ENCODE results near the gene MT1G.

DNA sequence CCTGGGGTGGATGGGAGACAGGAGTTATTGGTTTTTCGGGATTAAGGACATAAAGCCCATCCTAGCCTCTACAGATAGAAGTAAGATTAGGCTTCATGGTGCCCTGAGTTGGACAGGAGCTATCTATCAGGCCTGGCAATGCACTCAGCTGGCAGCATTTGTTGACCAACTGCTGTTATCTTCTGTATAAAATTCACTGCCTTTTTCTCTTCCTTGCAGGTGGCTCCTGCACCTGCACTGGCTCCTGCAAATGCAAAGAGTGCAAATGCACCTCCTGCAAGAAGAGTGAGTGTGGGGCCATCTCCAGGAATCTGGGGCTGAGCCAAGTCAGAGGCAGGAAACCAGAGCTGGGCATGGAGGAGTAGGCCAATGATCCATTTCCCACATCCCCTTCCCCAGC lies 28.8 kb downstream of the MT1G start:
- TF ChIP-seq, protein P1, sequence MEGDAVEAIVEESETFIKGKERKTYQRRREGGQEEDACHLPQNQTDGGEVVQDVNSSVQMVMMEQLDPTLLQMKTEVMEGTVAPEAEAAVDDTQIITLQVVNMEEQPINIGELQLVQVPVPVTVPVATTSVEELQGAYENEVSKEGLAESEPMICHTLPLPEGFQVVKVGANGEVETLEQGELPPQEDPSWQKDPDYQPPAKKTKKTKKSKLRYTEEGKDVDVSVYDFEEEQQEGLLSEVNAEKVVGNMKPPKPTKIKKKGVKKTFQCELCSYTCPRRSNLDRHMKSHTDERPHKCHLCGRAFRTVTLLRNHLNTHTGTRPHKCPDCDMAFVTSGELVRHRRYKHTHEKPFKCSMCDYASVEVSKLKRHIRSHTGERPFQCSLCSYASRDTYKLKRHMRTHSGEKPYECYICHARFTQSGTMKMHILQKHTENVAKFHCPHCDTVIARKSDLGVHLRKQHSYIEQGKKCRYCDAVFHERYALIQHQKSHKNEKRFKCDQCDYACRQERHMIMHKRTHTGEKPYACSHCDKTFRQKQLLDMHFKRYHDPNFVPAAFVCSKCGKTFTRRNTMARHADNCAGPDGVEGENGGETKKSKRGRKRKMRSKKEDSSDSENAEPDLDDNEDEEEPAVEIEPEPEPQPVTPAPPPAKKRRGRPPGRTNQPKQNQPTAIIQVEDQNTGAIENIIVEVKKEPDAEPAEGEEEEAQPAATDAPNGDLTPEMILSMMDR (IDR thresholded peaks at IDR 0.05) = no peak
- TF ChIP-seq POLR2A (IDR thresholded peaks at IDR 0.05) (no peak), EP300 (IDR thresholded peaks at IDR 0.05) (no peak)
